GM21717 (cell line): ENCODE data around the gene IGFBP2.
A peak's percentile ranks its signal among the peaks of the same experiment; 100 is the strongest.

Source experiments
- ATAC-seq: cut with Tn5 transposase; IDR thresholded peaks from one replicate; pipeline ENCODE4 v1.9.1; 2021; ENCODE audit warnings: mild to moderate bottlenecking, moderate library complexity; ENCODE audit not compliant: unreplicated experiment

The IGFBP2 gene

GRCh38 chr2:216661051-216661450 lies 27.8 kb downstream of the IGFBP2 start:
- ATAC-seq, result no peak

- ATAC-seq, result no peak
Observed at GRCh38 chr2:216661639-216662375, 28.6 kb downstream of the IGFBP2 start.

- ATAC-seq, result no peak
Observed at GRCh38 chr2:216663106-216663505, 29.9 kb downstream of the IGFBP2 start.

GRCh38 chr2:216663846-216664245 lies 30.6 kb downstream of the IGFBP2 start:
- ATAC-seq, result no peak

- no peak for ATAC-seq
Observed at GRCh38 chr2:216664593-216665034, 31.4 kb downstream of the IGFBP2 start.

- ATAC-seq, result no peak
Observed at GRCh38 chr2:216665242-216665641, 32.0 kb downstream of the IGFBP2 start.

- ATAC-seq, result no peak
Observed at GRCh38 chr2:216665717-216666116, 32.5 kb downstream of the IGFBP2 start.

- peak; percentile 67 for ATAC-seq
Observed at GRCh38 chr2:216666461-216667233, 33.4 kb downstream of the IGFBP2 start.

GRCh38 chr2:216670266-216671080 lies 37.3 kb downstream of the IGFBP2 start:
- no peak for ATAC-seq

- no peak for ATAC-seq
Observed at GRCh38 chr2:216671081-216671411, 37.8 kb downstream of the IGFBP2 start.

GRCh38 chr2:216671791-216672343 lies 38.6 kb downstream of the IGFBP2 start:
- no peak for ATAC-seq

- ATAC-seq, result no peak
Observed at GRCh38 chr2:216672466-216672865, 39.2 kb downstream of the IGFBP2 start.

- no peak for ATAC-seq
Observed at GRCh38 chr2:216673021-216673420, 39.8 kb downstream of the IGFBP2 start.

GRCh38 chr2:216673609-216674008 lies 40.4 kb downstream of the IGFBP2 start:
- no peak for ATAC-seq

GRCh38 chr2:216674376-216674775 lies 41.2 kb downstream of the IGFBP2 start:
- no peak for ATAC-seq

- ATAC-seq, result no peak
Observed at GRCh38 chr2:216676630-216677029, 43.4 kb downstream of the IGFBP2 start.

GRCh38 chr2:216677439-216678097 lies 44.3 kb downstream of the IGFBP2 start:
- ATAC-seq, result no peak

- no peak for ATAC-seq
Observed at GRCh38 chr2:216678098-216678465, 44.9 kb downstream of the IGFBP2 start.

GRCh38 chr2:216678813-216679657 lies 45.8 kb downstream of the IGFBP2 start:
- no peak for ATAC-seq

GRCh38 chr2:216679658-216680024 lies 46.4 kb downstream of the IGFBP2 start:
- no peak for ATAC-seq
